GM12878 (cell line): ENCODE measurements around the gene LGALS3. TPM values are rescaled to one million over a fixed set of nuclear protein-coding genes. Genes with fewer than 3 reads are reported as not detected.

Source experiments
- ATAC-seq: fragments of 200-7000 bp; cut with Tn5 transposase; 3 replicates; pipeline ENCODE4 v1.9.1; 2020; ENCODE audit warnings: mild to moderate bottlenecking, moderate library complexity
- BruUV-seq: library from RNA; stranded (reverse); fragments of 400-500 nt; replicated peaks from 2 replicates; lab custom pipeline; 2021; lab: Mats Ljungman, UMichigan
- CTCF ChIA-PET: fragments of 300-600 bp; sonication (Branson Sonifier 250); formaldehyde crosslinking; extraction: SDS; loops from one replicate; lab custom pipeline; 2021; ENCODE audit warnings: inconsistent platforms; lab: Yijun Ruan, JAX
- POLR2A ChIA-PET: fragments of 350-600 bp; formaldehyde crosslinking; extraction: SDS; loops from one replicate; lab custom pipeline; 2021; ENCODE audit warnings: inconsistent platforms; lab: Charles Lee
- RAD21 ChIA-PET: fragments of 300-600 bp; sonication (Branson Sonifier 250); formaldehyde crosslinking; loops from one replicate; lab custom pipeline; 2023; ENCODE audit warnings: antibody characterized with exemption; ENCODE audit not compliant: unreplicated experiment; lab: Charles Lee
- SMC1A ChIA-PET: fragments of 300-600 bp; sonication (Branson Sonifier 250); formaldehyde crosslinking; loops from one replicate; lab custom pipeline; 2023; ENCODE audit not compliant: unreplicated experiment, uncharacterized antibody; lab: Charles Lee
- DNase-seq: peaks from one replicate; pipeline ENCODE4 v3.0.0-alpha.2; 2011; ENCODE audit warnings: low read depth, low spot score
- FAIRE-seq: peaks from 3 replicates; lab custom pipeline; 2011; peaks lifted over from hg19 to GRCh38; lab: Jason Lieb, UNC
- H2AFZ ChIP-seq: 2 replicates; pipeline ENCODE4 v1.6.0; 2011; ENCODE audit warnings: low read depth, low read length, control low read depth; ENCODE audit not compliant: control insufficient read depth
- H3K27ac ChIP-seq: 2 replicates; pipeline ENCODE4 v1.5.1; 2011; ENCODE audit warnings: control low read depth; ENCODE audit not compliant: control insufficient read depth, insufficient read depth
- H3K27me3 ChIP-seq, 2 experiments: replicated peaks in 1 of 2; 2 replicates each; pipeline versions ENCODE4 v1.6.0 to v1.6.1; 2011; ENCODE audit warnings: low read length in 1 of 2; ENCODE audit not compliant: control insufficient read depth in 2 of 2, insufficient read depth in 2 of 2
- H3K36me3 ChIP-seq, 2 experiments: 2 replicates each; pipeline ENCODE4 v1.5.1; 2011; ENCODE audit warnings: low read length in 1 of 2; ENCODE audit not compliant: control insufficient read depth in 2 of 2, insufficient read depth in 2 of 2
- H3K4me1 ChIP-seq: 2 replicates; pipeline ENCODE4 v1.6.1; 2011; ENCODE audit warnings: mild to moderate bottlenecking, low read length, moderate library complexity, mixed read lengths; ENCODE audit not compliant: control insufficient read depth, insufficient read depth
- H3K4me2 ChIP-seq: 2 replicates; pipeline ENCODE4 v1.6.0; 2011; ENCODE audit warnings: control low read depth; ENCODE audit not compliant: control insufficient read depth, insufficient read depth
- H3K4me3 ChIP-seq: fragments of 200-600 bp; sonication (generic); 2 replicates; pipeline ENCODE4 v1.5.1; 2016
- H3K79me2 ChIP-seq: 2 replicates; pipeline ENCODE4 v1.6.0; 2011; ENCODE audit warnings: low read length; ENCODE audit not compliant: control insufficient read depth, insufficient read depth
- H3K9ac ChIP-seq: 2 replicates; pipeline ENCODE4 v1.8.0; 2011; ENCODE audit warnings: low read length, control low read depth, mixed read lengths; ENCODE audit not compliant: control insufficient read depth, insufficient read depth
- H3K9me3 ChIP-seq: replicated peaks from 3 replicates; pipeline ENCODE4 v1.5.1; 2011; ENCODE audit warnings: mild to moderate bottlenecking, low read length; ENCODE audit not compliant: control insufficient read depth, insufficient read depth
- H4K20me1 ChIP-seq: 2 replicates; pipeline ENCODE4 v1.6.0; 2011; ENCODE audit not compliant: control insufficient read depth, insufficient read depth
- CREM ChIP-seq: IDR thresholded peaks from 2 replicates; pipeline ENCODE4 v1.6.1; 2014; ENCODE audit warnings: antibody characterized with exemption, low read depth
- FOXK2 ChIP-seq: fragments of 450-650 bp; IDR thresholded peaks from 2 replicates; pipeline ENCODE4 v1.6.1; 2017; ENCODE audit warnings: mild to moderate bottlenecking, moderate library complexity
- KLF5 ChIP-seq: fragments of 450-650 bp; IDR thresholded peaks from 2 replicates; pipeline ENCODE4 v1.6.1; 2014; ENCODE audit warnings: mild to moderate bottlenecking; ENCODE audit not compliant: partially characterized antibody
- MXI1 ChIP-seq: fragments of 150-350 bp; IDR thresholded peaks from 2 replicates; pipeline ENCODE4 v1.6.1; 2011; ENCODE audit warnings: low read depth, mild to moderate bottlenecking, inconsistent platforms, low read length, improper control_type of control experiment
- RUNX3 ChIP-seq: IDR thresholded peaks from 2 replicates; pipeline ENCODE4 v1.6.1; 2012; ENCODE audit warnings: low read length, inconsistent platforms
- WGBS: methylation state at CpG from one replicate; pipeline ENCODE4 v1.1.6; 2016; ENCODE audit warnings: low lambda C conversion rate; ENCODE audit not compliant: insufficient replicate concordance, insufficient coverage; ENCODE audit errors: missing lambda C conversion rate; 5-methylcytosine and 5-hydroxymethylcytosine counted together
- in situ Hi-C: fragments of 300-500 bp; cut with MboI; formaldehyde crosslinking; loops from 9 replicates; pipeline ENCODE4 v1.14.3; 2018; ENCODE audit warnings: mixed read lengths
- intact Hi-C: fragments of 100-400 bp; cut with micrococcal nuclease; formaldehyde crosslinking; loops from one replicate; pipeline ENCODE4 v1.14.2; 2022; ENCODE audit not compliant: unreplicated experiment
- polyA plus RNA-seq, 11 experiments: library from polyadenylated mRNA; depleted of rRNA in 4 of 11; unstranded in 6 of 11; stranded (reverse) in 5 of 11; fragments of >200 nt; fragmentation: Nextera tagmentation in 4 of 11; fragmentation: Illumina TruSeq in 1 of 11; extraction: Ambion mirVana in 4 of 11; extraction: Trizol in 1 of 11; gene quantifications; 1 replicate in 1 of 11; 2 replicates in 10 of 11; pipeline versions ENCODE4 v1.2.1 to v1.2.3, GENCODE V29; 2011 to 2016; ENCODE audit warnings: inconsistent platforms in 2 of 11, missing spikeins in 2 of 11, low read depth in 1 of 11
- total RNA-seq, 4 experiments: library from RNA; depleted of rRNA in 3 of 4; stranded (reverse); fragments of >200 nt in 3 of 4; fragmentation: Illumina TruSeq in 1 of 4; extraction: Trizol in 1 of 4; gene quantifications; 2 replicates each; pipeline versions ENCODE4 v1.2.1 to v1.2.3, GENCODE V29; 2013 to 2021
- TF ChIP-seq, protein P1 (sequence below): fragments of 450-650 bp; IDR thresholded peaks from 2 replicates; pipeline ENCODE4 v1.6.1; 2018; ENCODE audit warnings: mild to moderate bottlenecking, low read depth, moderate library complexity; ENCODE audit not compliant: partially characterized antibody

The LGALS3 gene
- total and polyA plus RNA-seq, 10 of the 15 experiments (the other 5 are each of a cell fraction or from before 2014, with no cell fraction given) = 1.5 to 34.2 (median 18.4) TPM

DNA sequence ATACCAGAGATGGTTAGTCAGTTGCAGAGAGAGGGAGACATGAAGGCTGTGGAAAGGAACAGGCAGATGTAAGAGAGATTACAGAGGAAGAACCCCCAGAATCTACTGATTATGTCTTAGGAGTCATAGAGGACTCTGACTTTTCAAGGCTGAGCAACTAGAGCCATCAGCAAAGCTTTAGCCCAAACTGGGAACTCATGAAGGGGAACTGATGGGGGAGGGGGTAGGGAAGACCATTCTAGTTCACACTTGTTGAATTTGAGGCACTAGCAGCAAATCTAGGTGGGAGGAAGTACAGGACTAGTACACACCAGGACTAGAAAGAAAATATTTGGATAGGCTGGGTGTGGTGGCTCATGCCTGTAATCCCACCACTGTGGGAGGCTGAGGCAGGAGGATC lies 10.1 kb downstream of the LGALS3 start:
- Histone ChIP-seq H3K36me3 (peaks cover 5 to 19% of the 10 kb centered on the region in 2 experiments), H3K4me3 (no peak overlapping the region), H4K20me1 (no peaks in the 10 kb centered on the region), H2AFZ (no peak overlapping the region), H3K79me2 (no peaks in the 10 kb centered on the region; the same call in 1 of the 2 replicates), H3K4me1 (no peaks in the 10 kb centered on the region), H3K27ac (no peak overlapping the region), H3K9me3 (no peaks in the 10 kb centered on the region), H3K4me2 (no peak overlapping the region), H3K9ac (no peak overlapping the region), H3K27me3 (no peaks in the 10 kb centered on the region)
- TF ChIP-seq CREM (no peak), FOXK2 (no peak)
- ATAC-seq (no peak), FAIRE-seq (no peak), DNase-seq (no peak)
- intact Hi-C loops (no loop called here), in situ Hi-C loops (no loop called here)
- CTCF ChIA-PET = interaction anchor here (0.6 to 2.1 kb wide), 6 partner anchors 14 to 52 kb away, joined by 3 to 6 read pairs (median 3); no protein-coding TSS in a partner anchor
- POLR2A ChIA-PET = no interaction called here
- no TSS peak for BruUV-seq
- SMC1A ChIA-PET = interaction anchor here (1.4 kb wide), 1 partner anchor 41 kb away, joined by 3 read pairs; no protein-coding TSS in a partner anchor
- RAD21 ChIA-PET = no interaction called here

DNA sequence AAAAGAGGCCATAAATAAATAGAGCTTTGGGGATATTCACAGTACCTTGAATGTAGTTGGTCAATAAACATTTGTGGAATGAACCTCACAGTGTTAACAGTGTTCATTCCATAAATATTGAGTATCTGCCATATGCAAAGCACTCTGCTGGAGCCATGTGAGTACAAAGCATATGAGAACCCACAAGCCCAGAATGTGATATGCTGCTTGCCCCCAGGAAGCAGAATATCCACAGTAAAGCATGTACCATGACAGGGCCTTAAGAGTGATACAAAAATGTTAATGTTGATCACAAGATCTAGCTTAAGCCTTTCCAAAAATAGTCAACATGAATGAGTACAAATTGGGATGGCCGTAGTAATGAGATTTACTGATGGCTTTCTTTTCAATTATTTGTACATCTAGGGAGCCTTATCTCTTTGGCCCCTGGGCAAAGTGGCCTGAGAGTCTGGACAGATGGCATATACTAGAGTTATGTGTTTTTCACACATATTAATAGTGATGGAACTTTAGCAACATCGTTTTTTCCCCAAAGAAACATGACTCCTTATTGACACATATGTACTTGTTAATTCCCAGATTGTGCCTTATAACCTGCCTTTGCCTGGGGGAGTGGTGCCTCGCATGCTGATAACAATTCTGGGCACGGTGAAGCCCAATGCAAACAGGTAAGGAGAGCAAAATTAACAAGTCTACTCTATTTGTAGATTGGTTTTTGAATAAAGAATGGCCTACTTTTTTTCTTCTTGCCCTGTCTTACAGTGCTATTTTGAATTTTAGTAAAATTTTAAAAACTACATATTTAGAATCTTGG lies 10.9 kb downstream of the LGALS3 start:
- POLR2A ChIA-PET = no interaction called here
- 93% methylated on average over 4 of the region's 4 CpGs for WGBS
- Histone ChIP-seq H3K4me2 (no peak overlapping the region), H3K4me3 (no peak overlapping the region), H3K9ac (no peak overlapping the region), H3K9me3 (no peaks in the 10 kb centered on the region), H3K27ac (no peak overlapping the region), H3K4me1 (no peaks in the 10 kb centered on the region), H3K36me3 (peaks cover 5 to 19% of the 10 kb centered on the region in 2 experiments), H4K20me1 (no peaks in the 10 kb centered on the region), H3K27me3 (no peaks in the 10 kb centered on the region)
- no peak for FAIRE-seq
- SMC1A ChIA-PET = interaction anchor here (1.4 kb wide), 1 partner anchor 42 kb away, joined by 3 read pairs; no protein-coding TSS in a partner anchor
- no peak for DNase-seq
- in situ Hi-C loops = no loop called here
- no peak for ATAC-seq
- RAD21 ChIA-PET = no interaction called here
- BruUV-seq = no TSS peak
- TF ChIP-seq, protein P1, sequence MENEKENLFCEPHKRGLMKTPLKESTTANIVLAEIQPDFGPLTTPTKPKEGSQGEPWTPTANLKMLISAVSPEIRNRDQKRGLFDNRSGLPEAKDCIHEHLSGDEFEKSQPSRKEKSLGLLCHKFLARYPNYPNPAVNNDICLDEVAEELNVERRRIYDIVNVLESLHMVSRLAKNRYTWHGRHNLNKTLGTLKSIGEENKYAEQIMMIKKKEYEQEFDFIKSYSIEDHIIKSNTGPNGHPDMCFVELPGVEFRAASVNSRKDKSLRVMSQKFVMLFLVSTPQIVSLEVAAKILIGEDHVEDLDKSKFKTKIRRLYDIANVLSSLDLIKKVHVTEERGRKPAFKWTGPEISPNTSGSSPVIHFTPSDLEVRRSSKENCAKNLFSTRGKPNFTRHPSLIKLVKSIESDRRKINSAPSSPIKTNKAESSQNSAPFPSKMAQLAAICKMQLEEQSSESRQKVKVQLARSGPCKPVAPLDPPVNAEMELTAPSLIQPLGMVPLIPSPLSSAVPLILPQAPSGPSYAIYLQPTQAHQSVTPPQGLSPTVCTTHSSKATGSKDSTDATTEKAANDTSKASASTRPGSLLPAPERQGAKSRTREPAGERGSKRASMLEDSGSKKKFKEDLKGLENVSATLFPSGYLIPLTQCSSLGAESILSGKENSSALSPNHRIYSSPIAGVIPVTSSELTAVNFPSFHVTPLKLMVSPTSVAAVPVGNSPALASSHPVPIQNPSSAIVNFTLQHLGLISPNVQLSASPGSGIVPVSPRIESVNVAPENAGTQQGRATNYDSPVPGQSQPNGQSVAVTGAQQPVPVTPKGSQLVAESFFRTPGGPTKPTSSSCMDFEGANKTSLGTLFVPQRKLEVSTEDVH = no peak
- TF ChIP-seq MXI1 (no peak), KLF5 (no peak), RUNX3 (no peak)
- TF ChIP-seq, all 136 proteins: peak for 0
- intact Hi-C loops = no loop called here
- Histone ChIP-seq H3K79me2 (no peaks in the 10 kb centered on the region), H2AFZ (no peak overlapping the region)
- CTCF ChIA-PET = interaction anchor here (0.6 to 2.1 kb wide), 3 partner anchors 13 to 52 kb away, joined by 3 to 4 read pairs (median 3); no protein-coding TSS in a partner anchor
